ENCODE results near the gene TCF19. TPM values are rescaled to one million over a fixed set of nuclear protein-coding genes. Genes with fewer than 3 reads are reported as not detected.
A peak's percentile ranks its signal among the peaks of the same experiment; 100 is the strongest.

TCF19 gene
- total and polyA plus RNA-seq, 2 experiments from 2014 or later: 8.3 to 11.1 TPM

GRCh38 chr6:31202259-31203166 lies 44.1 kb downstream of the TCF19 start:
- TF ChIP-seq POLR2AphosphoS5 (IDR thresholded peaks at IDR 0.05; ENCODE audit: low read depth): no peak
- no peak for TF ChIP-seq ETS1 (IDR thresholded peaks at IDR 0.05)
- TF ChIP-seq EZH2phosphoT487 (IDR thresholded peaks at IDR 0.05; ENCODE audit: unreplicated experiment): no peak
- no peak for TF ChIP-seq ZNF331 (CRISPR knock-in tag; IDR thresholded peaks at IDR 0.05; ENCODE audit: low read depth)
- TF ChIP-seq CREB1 (CRISPR knock-in tag; IDR thresholded peaks at IDR 0.05; ENCODE audit: low read depth): no peak
- no peak for TF ChIP-seq EZH2 (IDR thresholded peaks at IDR 0.05; ENCODE audit: low read depth, unreplicated experiment)
- TF ChIP-seq ZNF114 (CRISPR knock-in tag; IDR thresholded peaks at IDR 0.05): no peak
- TF ChIP-seq NANOG (IDR thresholded peaks at IDR 0.05; ENCODE audit: borderline replicate concordance): no peak
- TF ChIP-seq, protein P1, sequence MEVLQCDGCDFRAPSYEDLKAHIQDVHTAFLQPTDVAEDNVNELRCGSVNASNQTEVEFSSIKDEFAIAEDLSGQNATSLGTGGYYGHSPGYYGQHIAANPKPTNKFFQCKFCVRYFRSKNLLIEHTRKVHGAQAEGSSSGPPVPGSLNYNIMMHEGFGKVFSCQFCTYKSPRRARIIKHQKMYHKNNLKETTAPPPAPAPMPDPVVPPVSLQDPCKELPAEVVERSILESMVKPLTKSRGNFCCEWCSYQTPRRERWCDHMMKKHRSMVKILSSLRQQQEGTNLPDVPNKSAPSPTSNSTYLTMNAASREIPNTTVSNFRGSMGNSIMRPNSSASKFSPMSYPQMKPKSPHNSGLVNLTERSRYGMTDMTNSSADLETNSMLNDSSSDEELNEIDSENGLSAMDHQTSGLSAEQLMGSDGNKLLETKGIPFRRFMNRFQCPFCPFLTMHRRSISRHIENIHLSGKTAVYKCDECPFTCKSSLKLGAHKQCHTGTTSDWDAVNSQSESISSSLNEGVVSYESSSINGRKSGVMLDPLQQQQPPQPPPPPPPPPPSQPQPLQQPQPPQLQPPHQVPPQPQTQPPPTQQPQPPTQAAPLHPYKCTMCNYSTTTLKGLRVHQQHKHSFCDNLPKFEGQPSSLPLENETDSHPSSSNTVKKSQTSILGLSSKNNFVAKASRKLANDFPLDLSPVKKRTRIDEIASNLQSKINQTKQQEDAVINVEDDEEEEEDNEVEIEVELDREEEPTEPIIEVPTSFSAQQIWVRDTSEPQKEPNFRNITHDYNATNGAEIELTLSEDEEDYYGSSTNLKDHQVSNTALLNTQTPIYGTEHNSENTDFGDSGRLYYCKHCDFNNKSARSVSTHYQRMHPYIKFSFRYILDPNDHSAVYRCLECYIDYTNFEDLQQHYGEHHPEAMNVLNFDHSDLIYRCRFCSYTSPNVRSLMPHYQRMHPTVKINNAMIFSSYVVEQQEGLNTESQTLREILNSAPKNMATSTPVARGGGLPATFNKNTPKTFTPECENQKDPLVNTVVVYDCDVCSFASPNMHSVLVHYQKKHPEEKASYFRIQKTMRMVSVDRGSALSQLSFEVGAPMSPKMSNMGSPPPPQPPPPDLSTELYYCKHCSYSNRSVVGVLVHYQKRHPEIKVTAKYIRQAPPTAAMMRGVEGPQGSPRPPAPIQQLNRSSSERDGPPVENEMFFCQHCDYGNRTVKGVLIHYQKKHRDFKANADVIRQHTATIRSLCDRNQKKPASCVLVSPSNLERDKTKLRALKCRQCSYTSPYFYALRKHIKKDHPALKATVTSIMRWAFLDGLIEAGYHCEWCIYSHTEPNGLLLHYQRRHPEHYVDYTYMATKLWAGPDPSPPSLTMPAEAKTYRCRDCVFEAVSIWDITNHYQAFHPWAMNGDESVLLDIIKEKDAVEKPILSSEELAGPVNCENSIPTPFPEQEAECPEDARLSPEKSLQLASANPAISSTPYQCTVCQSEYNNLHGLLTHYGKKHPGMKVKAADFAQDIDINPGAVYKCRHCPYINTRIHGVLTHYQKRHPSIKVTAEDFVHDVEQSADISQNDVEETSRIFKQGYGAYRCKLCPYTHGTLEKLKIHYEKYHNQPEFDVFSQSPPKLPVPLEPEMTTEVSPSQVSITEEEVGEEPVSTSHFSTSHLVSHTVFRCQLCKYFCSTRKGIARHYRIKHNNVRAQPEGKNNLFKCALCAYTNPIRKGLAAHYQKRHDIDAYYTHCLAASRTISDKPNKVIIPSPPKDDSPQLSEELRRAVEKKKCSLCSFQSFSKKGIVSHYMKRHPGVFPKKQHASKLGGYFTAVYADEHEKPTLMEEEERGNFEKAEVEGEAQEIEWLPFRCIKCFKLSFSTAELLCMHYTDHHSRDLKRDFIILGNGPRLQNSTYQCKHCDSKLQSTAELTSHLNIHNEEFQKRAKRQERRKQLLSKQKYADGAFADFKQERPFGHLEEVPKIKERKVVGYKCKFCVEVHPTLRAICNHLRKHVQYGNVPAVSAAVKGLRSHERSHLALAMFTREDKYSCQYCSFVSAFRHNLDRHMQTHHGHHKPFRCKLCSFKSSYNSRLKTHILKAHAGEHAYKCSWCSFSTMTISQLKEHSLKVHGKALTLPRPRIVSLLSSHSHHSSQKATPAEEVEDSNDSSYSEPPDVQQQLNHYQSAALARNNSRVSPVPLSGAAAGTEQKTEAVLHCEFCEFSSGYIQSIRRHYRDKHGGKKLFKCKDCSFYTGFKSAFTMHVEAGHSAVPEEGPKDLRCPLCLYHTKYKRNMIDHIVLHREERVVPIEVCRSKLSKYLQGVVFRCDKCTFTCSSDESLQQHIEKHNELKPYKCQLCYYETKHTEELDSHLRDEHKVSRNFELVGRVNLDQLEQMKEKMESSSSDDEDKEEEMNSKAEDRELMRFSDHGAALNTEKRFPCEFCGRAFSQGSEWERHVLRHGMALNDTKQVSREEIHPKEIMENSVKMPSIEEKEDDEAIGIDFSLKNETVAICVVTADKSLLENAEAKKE (CRISPR knock-in tag; IDR thresholded peaks at IDR 0.05): no peak
- TF ChIP-seq CTCF (conservative IDR thresholded peaks at IDR 0.05; ENCODE audit: low read depth in 2 of 2): no peak
- TF ChIP-seq JUNB (IDR thresholded peaks at IDR 0.05; ENCODE audit: unreplicated experiment): no peak
- Mint-ChIP-seq H3K9me3 (peaks cover 14% of the 10 kb centered on the region), H3K4me3 (no peak overlapping the region), H3K27me3 (ENCODE audit: insufficient read depth, low read depth, poor library complexity) (peaks cover 16% of the 10 kb centered on the region), H3K4me1 (peaks cover 17% of the 10 kb centered on the region), H3K36me3 (ENCODE audit: low read depth) (peaks cover 15% of the 10 kb centered on the region), H3K27ac (no peak overlapping the region)
- DNase-seq (ENCODE audit: low spot score) (peak; percentile 23), ATAC-seq (peak; percentile 16)
- Histone ChIP-seq H2AFZ (no peak overlapping the region), H3K79me2 (replicated peaks; ENCODE audit: insufficient read depth) (no peaks in the 10 kb centered on the region), H3K4me2 (peak overlapping the region; percentile 68), H3K4me3 (0 out of 2 replicates have a peak overlapping the region, but pooled peaks have one; percentile 18), H3K9me2 (ENCODE audit: insufficient read depth) (no peaks in the 10 kb centered on the region; the same call in 1 of the 2 replicates), H3K27ac (ENCODE audit: low read depth) (peak overlapping the region; percentile 70; the same call in 1 of the 2 replicates), H3K4me1 (ENCODE audit: insufficient read depth) (peaks cover 10% of the 10 kb centered on the region), H3F3A (replicated peaks; ENCODE audit: low read depth) (no peaks in the 10 kb centered on the region), H3K27me3 (ENCODE audit: insufficient read depth) (no peaks in the 10 kb centered on the region), H3K36me3 (ENCODE audit: insufficient read depth) (no peaks in the 10 kb centered on the region), H4K20me1 (replicated peaks; ENCODE audit: insufficient read depth) (no peaks in the 10 kb centered on the region)

All from GM23338 (cell line).